ENCODE measurements around the gene SERPINA7.
A peak's percentile ranks its signal among the peaks of the same experiment; 100 is the strongest.
"Not testable (repeated sequence)": the region's sequence is repeated elsewhere in the genome, so short reads cannot be mapped to it uniquely, and the experiment has no call there.

Gene SERPINA7

GRCh38 chrX:106038625-106039024 is at the start of gene SERPINA7:
TSS of gene SERPINA7 (minus strand) at chrX:106038727. CDS start at chrX:106037058, 1,669 bp downstream.
- DNase-seq: no peak

- no peak for DNase-seq
These were observed 30.5 kb upstream of the SERPINA7 start for GRCh38 chrX:106069048-106069447.

GRCh38 chrX:106050054-106050453 is 11.5 kb upstream of the SERPINA7 start:
- no peak for DNase-seq

- no peak for DNase-seq
These were observed 3.8 kb upstream of the SERPINA7 start for GRCh38 chrX:106042296-106042695.

GRCh38 chrX:106040861-106041260 is 2.3 kb upstream of the SERPINA7 start:
- DNase-seq: no peak

GRCh38 chrX:106039920-106040319 is 1.4 kb upstream of the SERPINA7 start:
- DNase-seq: peak; percentile 2

- no peak for DNase-seq
These were observed 573 bp downstream of the SERPINA7 start for GRCh38 chrX:106037835-106038473.

- no peak for DNase-seq
These were observed 1.8 kb downstream of the SERPINA7 start for GRCh38 chrX:106036716-106037115.

GRCh38 chrX:106035064-106035463 is 3.5 kb downstream of the SERPINA7 start:
- DNase-seq: peak; percentile 1

- DNase-seq: no peak
These were observed 14.6 kb downstream of the SERPINA7 start for GRCh38 chrX:106023947-106024346.

GRCh38 chrX:106022238-106022637 is 16.3 kb downstream of the SERPINA7 start:
- no peak for DNase-seq

- no peak for DNase-seq
These were observed 24.3 kb downstream of the SERPINA7 start for GRCh38 chrX:106014119-106014775.

GRCh38 chrX:106009145-106009544 is 29.4 kb downstream of the SERPINA7 start:
- DNase-seq: no peak

- DNase-seq: no peak
These were observed 30.7 kb downstream of the SERPINA7 start for GRCh38 chrX:106007815-106008214.

GRCh38 chrX:106005684-106006083 is 32.8 kb downstream of the SERPINA7 start:
- DNase-seq: no peak

- not testable (repeated sequence) for DNase-seq
These were observed 37.9 kb downstream of the SERPINA7 start for GRCh38 chrX:106000609-106001008.

GRCh38 chrX:106000203-106000602 is 38.3 kb downstream of the SERPINA7 start:
- DNase-seq: no peak

GRCh38 chrX:105999294-105999693 is 39.2 kb downstream of the SERPINA7 start:
- no peak for DNase-seq

GRCh38 chrX:105988487-105988886 is 50.0 kb downstream of the SERPINA7 start:
- DNase-seq: not testable (repeated sequence)
